Right atrium auricular region (tissue), 2 donors: Measurements from ENCODE around the gene ACBD6. TPM values are rescaled to one million over a fixed set of nuclear protein-coding genes. Genes with fewer than 3 reads are reported as not detected.

Source experiments
- DNase-seq: peaks from one replicate; pipeline ENCODE4 v3.0.0-alpha.2; 2019; ENCODE audit warnings: low spot score
- H3K27ac ChIP-seq, 2 donors: fragments of 200-600 bp; sonication (generic); 1 replicate in 1 of 2; 2 replicates in 1 of 2; pipeline ENCODE4 v1.5.1; 2016 to 2019
- H3K27me3 ChIP-seq, 2 donors: fragments of 200-600 bp; sonication (generic); one replicate each; pipeline versions ENCODE4 v1.5.1 to v1.6.0; 2017 to 2019
- H3K36me3 ChIP-seq: fragments of 200-600 bp; sonication (generic); one replicate; pipeline ENCODE4 v1.5.1; 2016
- H3K4me1 ChIP-seq, 2 donors: fragments of 200-600 bp; sonication (generic); one replicate each; pipeline versions ENCODE4 v1.5.1 to v1.6.0; 2017 to 2019
- H3K4me3 ChIP-seq, 2 donors: fragments of 200-600 bp; sonication (generic); 1 replicate in 1 of 2; 2 replicates in 1 of 2; pipeline ENCODE4 v1.5.1; 2017 to 2019; ENCODE audit warnings: mild to moderate bottlenecking in 1 of 2, moderate library complexity in 1 of 2
- H3K9me3 ChIP-seq, 2 donors: fragments of 200-600 bp; sonication (generic); one replicate each; pipeline ENCODE4 v1.5.1; 2019
- total RNA-seq, 2 donors: library from RNA; depleted of rRNA; stranded (reverse); fragments of >200 nt; gene quantifications; one replicate each; pipeline ENCODE4 v1.1.0, GENCODE V29; 2016
- TF ChIP-seq, protein P1 (sequence below), 2 donors: fragments of 200-600 bp; sonication (generic); IDR thresholded peaks; one replicate each; pipeline ENCODE4 v1.5.1; 2019; ENCODE audit warnings: antibody characterized with exemption in 2 of 2

ACBD6 gene
- total RNA-seq, 2 donors from 2014 or later = 24.0 to 29.0 TPM

DNA sequence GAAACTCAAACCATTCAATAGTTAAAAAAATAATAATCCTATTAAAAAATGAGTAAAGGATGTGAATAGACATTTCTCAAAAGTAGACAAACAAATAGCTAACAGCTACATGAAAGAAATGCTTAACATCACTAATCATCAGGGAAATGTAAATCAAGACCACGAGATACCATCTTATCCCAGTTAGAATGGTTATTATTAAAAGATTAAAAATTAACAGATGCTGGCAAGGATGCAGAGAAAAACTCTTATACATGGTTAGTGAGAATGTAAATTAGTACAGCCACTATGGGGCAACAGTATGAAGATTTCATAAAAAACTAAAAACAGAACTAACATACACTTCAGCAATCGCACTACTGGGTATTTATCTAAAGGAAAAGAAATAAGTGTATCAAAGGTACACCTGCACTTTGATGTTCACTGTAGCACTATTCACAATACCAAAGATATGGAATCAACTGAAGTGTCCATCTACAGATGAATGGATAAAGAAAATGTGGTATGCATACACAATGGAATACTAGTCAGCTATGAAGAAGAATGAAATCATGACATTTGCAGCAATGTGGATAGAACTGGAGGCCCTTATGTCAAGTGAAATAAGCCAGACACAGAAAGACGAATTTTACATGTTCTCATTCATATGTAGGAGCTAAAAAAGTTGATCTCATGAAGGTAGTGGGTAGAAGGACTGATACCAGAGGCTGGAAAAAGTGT is 117.9 kb downstream of the ACBD6 start:
- Histone ChIP-seq H3K36me3 (no peaks in the 10 kb centered on the region), H3K9me3 (peaks cover 0 to 51% of the 10 kb centered on the region in 2 donors), H3K4me1 (no peaks in the 10 kb centered on the region), H3K27me3 (no peaks in the 10 kb centered on the region), H3K27ac (no peak overlapping the region), H3K4me3 (no peak overlapping the region)
- DNase-seq = no peak
- TF ChIP-seq, protein P1, sequence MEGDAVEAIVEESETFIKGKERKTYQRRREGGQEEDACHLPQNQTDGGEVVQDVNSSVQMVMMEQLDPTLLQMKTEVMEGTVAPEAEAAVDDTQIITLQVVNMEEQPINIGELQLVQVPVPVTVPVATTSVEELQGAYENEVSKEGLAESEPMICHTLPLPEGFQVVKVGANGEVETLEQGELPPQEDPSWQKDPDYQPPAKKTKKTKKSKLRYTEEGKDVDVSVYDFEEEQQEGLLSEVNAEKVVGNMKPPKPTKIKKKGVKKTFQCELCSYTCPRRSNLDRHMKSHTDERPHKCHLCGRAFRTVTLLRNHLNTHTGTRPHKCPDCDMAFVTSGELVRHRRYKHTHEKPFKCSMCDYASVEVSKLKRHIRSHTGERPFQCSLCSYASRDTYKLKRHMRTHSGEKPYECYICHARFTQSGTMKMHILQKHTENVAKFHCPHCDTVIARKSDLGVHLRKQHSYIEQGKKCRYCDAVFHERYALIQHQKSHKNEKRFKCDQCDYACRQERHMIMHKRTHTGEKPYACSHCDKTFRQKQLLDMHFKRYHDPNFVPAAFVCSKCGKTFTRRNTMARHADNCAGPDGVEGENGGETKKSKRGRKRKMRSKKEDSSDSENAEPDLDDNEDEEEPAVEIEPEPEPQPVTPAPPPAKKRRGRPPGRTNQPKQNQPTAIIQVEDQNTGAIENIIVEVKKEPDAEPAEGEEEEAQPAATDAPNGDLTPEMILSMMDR (IDR thresholded peaks at IDR 0.05) = no peak

DNA sequence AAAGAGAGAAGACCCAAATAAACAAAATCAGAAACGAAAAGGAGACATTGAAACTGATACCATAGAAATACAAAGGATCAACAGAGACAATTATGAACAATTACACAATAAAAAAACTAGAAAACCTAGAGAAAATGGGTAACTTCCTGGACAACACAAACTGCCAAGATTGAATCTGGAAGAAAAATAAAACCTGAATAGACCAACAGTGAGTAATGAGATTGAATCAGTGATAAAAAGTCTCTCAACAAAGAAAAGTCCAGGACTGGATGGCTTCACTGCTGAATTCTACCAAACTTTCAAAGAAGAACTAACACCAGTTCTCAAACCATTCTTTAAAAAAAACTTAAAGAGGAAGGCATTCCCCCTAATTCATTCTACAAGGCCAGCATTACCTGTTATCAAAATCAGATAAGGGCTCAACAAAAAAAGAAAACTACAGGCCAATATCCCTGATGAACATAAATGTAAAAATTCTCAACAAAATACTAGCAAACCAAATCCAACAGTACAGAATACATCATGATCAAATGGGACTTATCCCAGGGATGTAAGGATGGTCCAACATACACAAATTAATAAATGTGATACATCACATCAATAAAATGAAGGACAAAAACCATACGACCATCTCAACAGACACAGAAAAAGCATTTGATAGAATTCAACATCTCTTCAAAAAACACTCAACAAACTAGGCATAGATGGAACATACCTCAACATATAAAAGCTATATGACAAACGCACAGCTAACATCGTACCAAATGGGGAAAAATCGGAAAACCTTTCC is 119.9 kb downstream of the ACBD6 start:
- DNase-seq = no peak
- H3K4me1 ChIP-seq = no peaks in the 10 kb centered on the region
- no peak overlapping the region for H3K4me3 ChIP-seq
- peaks cover 0 to 58% of the 10 kb centered on the region in 2 donors for H3K9me3 ChIP-seq
- no peaks in the 10 kb centered on the region for H3K36me3 ChIP-seq
- TF ChIP-seq, protein P1 (IDR thresholded peaks at IDR 0.05) = no peak
- no peak overlapping the region for H3K27ac ChIP-seq
- no peaks in the 10 kb centered on the region for H3K27me3 ChIP-seq

DNA sequence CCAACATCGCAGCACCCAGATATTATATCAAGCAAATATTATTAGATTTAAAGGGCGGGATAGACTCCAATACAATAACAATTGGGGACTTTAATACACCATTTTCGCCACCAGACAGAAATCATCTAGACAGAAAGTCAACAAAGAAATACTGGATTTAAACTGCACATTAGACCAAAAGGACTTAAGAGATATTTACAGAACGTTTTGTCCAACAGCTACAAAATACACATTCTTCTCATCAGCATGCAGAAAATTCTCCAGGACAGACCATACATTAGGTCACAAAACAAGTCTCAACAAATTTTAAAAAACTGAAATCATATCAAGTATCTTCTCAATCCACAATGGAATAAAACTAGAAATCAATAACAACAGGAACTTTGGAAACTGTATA is 121.2 kb downstream of the ACBD6 start:
- no peaks in the 10 kb centered on the region for H3K36me3 ChIP-seq
- H3K27me3 ChIP-seq = no peaks in the 10 kb centered on the region
- H3K27ac ChIP-seq = no peak overlapping the region
- H3K4me1 ChIP-seq = no peaks in the 10 kb centered on the region
- no peak for DNase-seq
- TF ChIP-seq, protein P1 (IDR thresholded peaks at IDR 0.05) = no peak
- peaks cover 0 to 58% of the 10 kb centered on the region in 2 donors for H3K9me3 ChIP-seq
- H3K4me3 ChIP-seq = no peak overlapping the region

DNA sequence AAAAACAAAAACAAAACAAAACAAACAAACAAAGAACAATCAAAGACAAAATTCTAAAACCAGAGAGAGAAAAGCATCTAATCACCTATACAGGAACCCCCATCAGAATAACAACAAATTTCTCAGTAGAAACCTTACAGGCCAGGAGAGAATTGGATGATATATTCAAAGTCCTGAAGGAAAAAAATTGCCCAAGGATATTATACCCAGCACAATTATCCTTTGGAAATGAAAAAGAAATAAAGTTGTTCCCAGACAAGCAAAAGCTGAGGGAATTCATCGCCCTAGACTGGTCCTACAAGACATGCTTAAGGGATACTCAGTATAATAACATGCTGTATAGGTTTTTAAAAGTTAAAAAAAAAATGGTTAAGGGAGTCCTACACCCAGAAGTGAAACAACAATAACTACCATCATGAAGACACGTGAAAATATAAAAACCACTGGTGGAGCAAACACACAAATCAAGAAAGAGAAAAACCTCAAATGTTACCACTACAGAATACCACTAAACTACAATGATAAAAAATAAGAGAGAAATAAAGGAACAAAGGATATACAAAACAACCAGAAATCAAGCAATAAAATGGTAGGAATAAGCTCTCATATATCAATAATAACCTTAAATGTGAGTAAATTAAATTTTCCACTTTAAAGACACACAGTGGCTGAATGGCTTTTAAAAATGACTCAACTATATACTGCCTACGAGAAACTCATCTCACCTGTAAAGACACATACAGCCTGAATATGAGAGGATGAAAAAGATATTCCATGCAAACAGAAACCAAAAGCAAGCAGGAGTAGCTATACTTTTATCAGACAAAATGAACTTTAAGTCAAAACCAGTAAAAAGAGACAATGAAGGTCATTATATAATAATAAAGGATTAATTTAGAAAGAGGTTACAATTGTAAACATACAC is 121.9 kb downstream of the ACBD6 start:
- Histone ChIP-seq H3K27me3 (no peaks in the 10 kb centered on the region), H3K4me3 (no peak overlapping the region), H3K36me3 (no peaks in the 10 kb centered on the region), H3K27ac (no peak overlapping the region), H3K4me1 (no peaks in the 10 kb centered on the region), H3K9me3 (peaks cover 0 to 52% of the 10 kb centered on the region in 2 donors)
- TF ChIP-seq, protein P1 (IDR thresholded peaks at IDR 0.05) = no peak
- DNase-seq = no peak

DNA sequence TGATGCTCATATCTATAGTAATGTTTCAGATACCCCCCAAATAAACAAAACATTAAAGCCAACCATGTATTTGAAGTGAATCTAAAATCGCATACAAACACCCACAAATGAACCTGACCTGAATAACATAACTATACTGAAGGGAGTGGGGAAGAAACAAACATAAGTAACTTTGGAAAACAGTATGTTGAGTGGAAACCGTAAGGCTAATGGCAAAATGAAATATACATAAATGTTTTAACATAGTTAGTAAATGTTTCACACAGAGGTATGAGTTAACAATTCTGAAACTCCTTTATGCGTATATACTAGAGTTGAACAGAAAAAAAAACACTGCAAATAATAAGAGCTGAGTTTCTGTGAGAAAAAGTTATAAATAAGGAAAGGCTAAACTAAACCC is 125.6 kb downstream of the ACBD6 start:
- no peaks in the 10 kb centered on the region for H3K27me3 ChIP-seq
- no peak overlapping the region for H3K27ac ChIP-seq
- H3K4me3 ChIP-seq = no peak overlapping the region
- TF ChIP-seq, protein P1 (IDR thresholded peaks at IDR 0.05) = no peak
- no peaks in the 10 kb centered on the region for H3K4me1 ChIP-seq
- no peak for DNase-seq
- no peaks in the 10 kb centered on the region for H3K36me3 ChIP-seq
- peaks cover 0 to 32% of the 10 kb centered on the region in 2 donors for H3K9me3 ChIP-seq
